ENCODE measurements around the gene CCNG2.

DNA sequence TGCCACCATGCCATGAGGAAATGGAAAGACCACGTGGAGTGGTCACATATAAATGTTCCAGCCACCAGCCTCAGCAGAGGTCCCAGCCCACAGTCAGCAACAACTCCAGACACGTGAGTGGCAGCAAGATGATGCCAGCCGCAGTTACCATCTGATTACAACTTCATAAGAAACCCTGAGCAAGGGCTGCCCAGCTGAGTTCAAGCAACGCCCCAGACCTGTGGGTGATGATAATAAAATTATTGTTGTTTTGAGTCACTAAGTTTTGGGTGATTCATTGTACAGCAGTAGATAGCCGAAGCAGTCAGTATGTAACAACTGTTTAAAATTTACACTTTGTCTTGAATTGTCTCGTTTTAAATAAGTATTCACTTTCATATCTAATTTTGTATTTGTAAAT is 5.8 kb upstream of the CCNG2 start:
- TF ChIP-seq GABPA (IDR thresholded peaks at IDR 0.05; ENCODE audit: low read depth) (no peak), POLR2AphosphoS5 (IDR thresholded peaks at IDR 0.05; ENCODE audit: low read depth) (no peak)
- TF ChIP-seq, protein P1, sequence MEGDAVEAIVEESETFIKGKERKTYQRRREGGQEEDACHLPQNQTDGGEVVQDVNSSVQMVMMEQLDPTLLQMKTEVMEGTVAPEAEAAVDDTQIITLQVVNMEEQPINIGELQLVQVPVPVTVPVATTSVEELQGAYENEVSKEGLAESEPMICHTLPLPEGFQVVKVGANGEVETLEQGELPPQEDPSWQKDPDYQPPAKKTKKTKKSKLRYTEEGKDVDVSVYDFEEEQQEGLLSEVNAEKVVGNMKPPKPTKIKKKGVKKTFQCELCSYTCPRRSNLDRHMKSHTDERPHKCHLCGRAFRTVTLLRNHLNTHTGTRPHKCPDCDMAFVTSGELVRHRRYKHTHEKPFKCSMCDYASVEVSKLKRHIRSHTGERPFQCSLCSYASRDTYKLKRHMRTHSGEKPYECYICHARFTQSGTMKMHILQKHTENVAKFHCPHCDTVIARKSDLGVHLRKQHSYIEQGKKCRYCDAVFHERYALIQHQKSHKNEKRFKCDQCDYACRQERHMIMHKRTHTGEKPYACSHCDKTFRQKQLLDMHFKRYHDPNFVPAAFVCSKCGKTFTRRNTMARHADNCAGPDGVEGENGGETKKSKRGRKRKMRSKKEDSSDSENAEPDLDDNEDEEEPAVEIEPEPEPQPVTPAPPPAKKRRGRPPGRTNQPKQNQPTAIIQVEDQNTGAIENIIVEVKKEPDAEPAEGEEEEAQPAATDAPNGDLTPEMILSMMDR (IDR thresholded peaks at IDR 0.05; ENCODE audit: insufficient read depth, low read length), result no peak
- TF ChIP-seq, protein P2, sequence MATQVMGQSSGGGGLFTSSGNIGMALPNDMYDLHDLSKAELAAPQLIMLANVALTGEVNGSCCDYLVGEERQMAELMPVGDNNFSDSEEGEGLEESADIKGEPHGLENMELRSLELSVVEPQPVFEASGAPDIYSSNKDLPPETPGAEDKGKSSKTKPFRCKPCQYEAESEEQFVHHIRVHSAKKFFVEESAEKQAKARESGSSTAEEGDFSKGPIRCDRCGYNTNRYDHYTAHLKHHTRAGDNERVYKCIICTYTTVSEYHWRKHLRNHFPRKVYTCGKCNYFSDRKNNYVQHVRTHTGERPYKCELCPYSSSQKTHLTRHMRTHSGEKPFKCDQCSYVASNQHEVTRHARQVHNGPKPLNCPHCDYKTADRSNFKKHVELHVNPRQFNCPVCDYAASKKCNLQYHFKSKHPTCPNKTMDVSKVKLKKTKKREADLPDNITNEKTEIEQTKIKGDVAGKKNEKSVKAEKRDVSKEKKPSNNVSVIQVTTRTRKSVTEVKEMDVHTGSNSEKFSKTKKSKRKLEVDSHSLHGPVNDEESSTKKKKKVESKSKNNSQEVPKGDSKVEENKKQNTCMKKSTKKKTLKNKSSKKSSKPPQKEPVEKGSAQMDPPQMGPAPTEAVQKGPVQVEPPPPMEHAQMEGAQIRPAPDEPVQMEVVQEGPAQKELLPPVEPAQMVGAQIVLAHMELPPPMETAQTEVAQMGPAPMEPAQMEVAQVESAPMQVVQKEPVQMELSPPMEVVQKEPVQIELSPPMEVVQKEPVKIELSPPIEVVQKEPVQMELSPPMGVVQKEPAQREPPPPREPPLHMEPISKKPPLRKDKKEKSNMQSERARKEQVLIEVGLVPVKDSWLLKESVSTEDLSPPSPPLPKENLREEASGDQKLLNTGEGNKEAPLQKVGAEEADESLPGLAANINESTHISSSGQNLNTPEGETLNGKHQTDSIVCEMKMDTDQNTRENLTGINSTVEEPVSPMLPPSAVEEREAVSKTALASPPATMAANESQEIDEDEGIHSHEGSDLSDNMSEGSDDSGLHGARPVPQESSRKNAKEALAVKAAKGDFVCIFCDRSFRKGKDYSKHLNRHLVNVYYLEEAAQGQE (IDR thresholded peaks at IDR 0.05; ENCODE audit: insufficient replicate concordance, low read depth), result no peak
